ENCODE measurements around the gene PREX1. TPM values are rescaled to one million over a fixed set of nuclear protein-coding genes. Genes with fewer than 3 reads are reported as not detected.
"Not testable (repeated sequence)": the region's sequence is repeated elsewhere in the genome, so short reads cannot be mapped to it uniquely, and the experiment has no call there.

The PREX1 gene
- total RNA-seq, 1 experiment from 2014 or later: 0.10 TPM

GRCh38 chr20:48826883-48827771 is 672 bp downstream of the PREX1 start:
- DNase-seq (ENCODE audit: extremely low read depth, low read depth): no peak

GRCh38 chr20:48826480-48826879 is 1.3 kb downstream of the PREX1 start:
- not testable (repeated sequence) for DNase-seq (ENCODE audit: extremely low read depth, low read depth)

GRCh38 chr20:48826069-48826468 is 1.7 kb downstream of the PREX1 start:
- DNase-seq (ENCODE audit: extremely low read depth, low read depth): no peak

GRCh38 chr20:48825566-48825920 is 2.3 kb downstream of the PREX1 start:
- no peak for DNase-seq (ENCODE audit: extremely low read depth, low read depth)

GRCh38 chr20:48824830-48825565 is 2.8 kb downstream of the PREX1 start:
- no peak for DNase-seq (ENCODE audit: extremely low read depth, low read depth)

GRCh38 chr20:48823960-48824498 is 3.8 kb downstream of the PREX1 start:
- DNase-seq (ENCODE audit: extremely low read depth, low read depth): no peak

- no peak for DNase-seq (ENCODE audit: extremely low read depth, low read depth)
These were observed 4.3 kb downstream of the PREX1 start for GRCh38 chr20:48823476-48823875.

- no peak for DNase-seq (ENCODE audit: extremely low read depth, low read depth)
These were observed 4.9 kb downstream of the PREX1 start for GRCh38 chr20:48822879-48823385.

- DNase-seq (ENCODE audit: extremely low read depth, low read depth): no peak
These were observed 5.6 kb downstream of the PREX1 start for GRCh38 chr20:48822178-48822577.

GRCh38 chr20:48821261-48821920 is 6.4 kb downstream of the PREX1 start:
- no peak for DNase-seq (ENCODE audit: extremely low read depth, low read depth)

GRCh38 chr20:48820649-48820973 is 7.2 kb downstream of the PREX1 start:
- no peak for DNase-seq (ENCODE audit: extremely low read depth, low read depth)

- no peak for DNase-seq (ENCODE audit: extremely low read depth, low read depth)
These were observed 7.8 kb downstream of the PREX1 start for GRCh38 chr20:48819821-48820648.

GRCh38 chr20:48819089-48819488 is 8.7 kb downstream of the PREX1 start:
- DNase-seq (ENCODE audit: extremely low read depth, low read depth): no peak

GRCh38 chr20:48818481-48818987 is 9.3 kb downstream of the PREX1 start:
- DNase-seq (ENCODE audit: extremely low read depth, low read depth): no peak

GRCh38 chr20:48818031-48818370 is 9.8 kb downstream of the PREX1 start:
- DNase-seq (ENCODE audit: extremely low read depth, low read depth): no peak

GRCh38 chr20:48817367-48818030 is 10.3 kb downstream of the PREX1 start:
- DNase-seq (ENCODE audit: extremely low read depth, low read depth): no peak

- no peak for DNase-seq (ENCODE audit: extremely low read depth, low read depth)
These were observed 11.3 kb downstream of the PREX1 start for GRCh38 chr20:48816282-48817205.

GRCh38 chr20:48815537-48815936 is 12.3 kb downstream of the PREX1 start:
- no peak for DNase-seq (ENCODE audit: extremely low read depth, low read depth)

All from NCI-H460 (cell line).